Gastroesophageal sphincter (tissue), 3 donors: ENCODE results near the gene CST7.

Experiments used
- EP300 ChIP-seq: sonication (generic); formaldehyde crosslinking; IDR thresholded peaks from one replicate; pipeline ENCODE4 v1.6.1; 2017; ENCODE audit warnings: antibody characterized with exemption, mild to moderate bottlenecking
- POLR2A ChIP-seq, 2 donors: fragments of 450-650 bp; IDR thresholded peaks; one replicate each; pipeline ENCODE4 v1.6.1; 2017; ENCODE audit warnings: antibody characterized with exemption in 2 of 2, mild to moderate bottlenecking in 2 of 2, moderate library complexity in 1 of 2
- POLR2AphosphoS5 ChIP-seq: sonication (generic); formaldehyde crosslinking; IDR thresholded peaks from one replicate; pipeline ENCODE4 v1.6.1; 2017; ENCODE audit warnings: antibody characterized with exemption
- TF ChIP-seq, protein P1 (sequence below), 4 experiments: fragments of 200-600 bp in 2 of 4; fragments of 450-650 bp in 2 of 4; sonication (generic) in 1 of 4; IDR thresholded peaks; one replicate each; pipeline ENCODE4 v1.5.1; 2017 to 2019; ENCODE audit warnings: antibody characterized with exemption in 4 of 4, mild to moderate bottlenecking in 2 of 4, moderate library complexity in 2 of 4

DNA sequence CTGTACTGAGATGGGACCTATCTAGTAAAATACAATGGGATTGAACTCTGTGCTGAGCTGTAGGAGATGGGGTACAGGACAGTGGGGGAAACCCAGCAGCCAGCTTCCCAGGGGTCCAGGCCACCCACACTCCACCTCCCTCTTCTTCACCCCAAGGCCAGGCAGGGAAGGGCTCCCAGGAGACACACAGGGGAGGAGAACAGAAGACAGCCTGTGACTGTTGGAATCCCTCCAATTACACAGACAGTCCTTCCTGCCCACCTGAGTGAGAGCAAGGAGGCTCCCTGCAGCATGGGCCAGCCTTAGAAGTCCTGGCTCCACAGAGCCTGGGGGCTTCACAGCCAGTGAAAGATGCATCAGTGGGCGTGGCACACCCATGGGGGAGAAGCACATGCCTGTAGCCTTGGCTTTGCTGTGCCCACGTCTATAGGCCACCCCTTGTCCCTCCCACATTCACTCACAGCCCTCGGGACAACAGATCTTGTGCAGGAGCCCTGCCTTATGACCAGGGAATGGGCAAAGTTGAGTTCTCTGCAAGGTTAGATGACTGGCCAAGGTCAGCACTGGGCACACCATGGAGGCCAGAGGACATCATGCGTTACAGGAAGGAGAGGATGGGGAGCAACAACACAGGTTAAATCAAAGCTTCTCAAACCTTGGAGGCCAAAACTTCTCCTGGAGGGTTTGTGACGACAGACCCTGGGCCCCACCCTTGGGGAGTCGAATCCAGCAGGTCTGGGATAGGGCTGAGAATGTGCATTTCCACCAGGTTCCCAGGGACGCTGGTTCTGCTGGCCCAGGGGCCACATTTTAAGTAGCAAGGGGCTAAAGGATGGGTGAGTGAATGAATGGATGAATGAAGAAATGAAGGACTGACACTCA, 12.3 kb upstream of the CST7 start:
- TF ChIP-seq POLR2A (IDR thresholded peaks at IDR 0.05) (no peak), EP300 (no peak), POLR2AphosphoS5 (no peak)
- TF ChIP-seq, protein P1, sequence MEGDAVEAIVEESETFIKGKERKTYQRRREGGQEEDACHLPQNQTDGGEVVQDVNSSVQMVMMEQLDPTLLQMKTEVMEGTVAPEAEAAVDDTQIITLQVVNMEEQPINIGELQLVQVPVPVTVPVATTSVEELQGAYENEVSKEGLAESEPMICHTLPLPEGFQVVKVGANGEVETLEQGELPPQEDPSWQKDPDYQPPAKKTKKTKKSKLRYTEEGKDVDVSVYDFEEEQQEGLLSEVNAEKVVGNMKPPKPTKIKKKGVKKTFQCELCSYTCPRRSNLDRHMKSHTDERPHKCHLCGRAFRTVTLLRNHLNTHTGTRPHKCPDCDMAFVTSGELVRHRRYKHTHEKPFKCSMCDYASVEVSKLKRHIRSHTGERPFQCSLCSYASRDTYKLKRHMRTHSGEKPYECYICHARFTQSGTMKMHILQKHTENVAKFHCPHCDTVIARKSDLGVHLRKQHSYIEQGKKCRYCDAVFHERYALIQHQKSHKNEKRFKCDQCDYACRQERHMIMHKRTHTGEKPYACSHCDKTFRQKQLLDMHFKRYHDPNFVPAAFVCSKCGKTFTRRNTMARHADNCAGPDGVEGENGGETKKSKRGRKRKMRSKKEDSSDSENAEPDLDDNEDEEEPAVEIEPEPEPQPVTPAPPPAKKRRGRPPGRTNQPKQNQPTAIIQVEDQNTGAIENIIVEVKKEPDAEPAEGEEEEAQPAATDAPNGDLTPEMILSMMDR (IDR thresholded peaks at IDR 0.05): no peak
